HCT116 (cell line): ENCODE results near the gene ADAT3.

Experiments
- CEBPB ChIP-seq: IDR thresholded peaks from 2 replicates; pipeline ENCODE4 v1.6.1; 2012; ENCODE audit warnings: low read depth
- EGR1 ChIP-seq: IDR thresholded peaks from 2 replicates; pipeline ENCODE4 v1.6.1; 2012; ENCODE audit warnings: low read depth
- ELF1 ChIP-seq: IDR thresholded peaks from 2 replicates; pipeline ENCODE4 v1.6.1; 2012; ENCODE audit warnings: low read depth, borderline replicate concordance
- EZH2 ChIP-seq: fragments of 200-600 bp; sonication (generic); IDR thresholded peaks from 2 replicates; pipeline ENCODE4 v1.6.1; 2017; ENCODE audit warnings: antibody characterized with exemption, mixed run types
- FOSL1 ChIP-seq: IDR thresholded peaks from 2 replicates; pipeline ENCODE4 v1.6.1; 2012; ENCODE audit warnings: low read depth
- POLR2A ChIP-seq: IDR thresholded peaks from 2 replicates; pipeline ENCODE4 v1.7.0; 2011; ENCODE audit warnings: borderline replicate concordance; ENCODE audit not compliant: insufficient read depth, insufficient read length; ENCODE audit errors: extremely low read depth
- POLR2AphosphoS5 ChIP-seq: IDR thresholded peaks from 2 replicates; pipeline ENCODE4 v1.6.1; 2011; ENCODE audit warnings: mild to moderate bottlenecking, low read depth, low read length, moderate library complexity
- RAD21 ChIP-seq: IDR thresholded peaks from 2 replicates; pipeline ENCODE4 v1.6.1; 2012; ENCODE audit warnings: low read depth, mild to moderate bottlenecking
- YY1 ChIP-seq: IDR thresholded peaks from 2 replicates; pipeline ENCODE4 v1.6.1; 2011; ENCODE audit warnings: low read length, low read depth, moderate library complexity, mild to moderate bottlenecking; ENCODE audit not compliant: insufficient replicate concordance; ENCODE audit errors: extremely low read depth
- ZFX ChIP-seq: fragments of 450-650 bp; IDR thresholded peaks from 2 replicates; pipeline ENCODE4 v1.6.1; 2017
- TF ChIP-seq, protein P1 (sequence below), 3 experiments: fragments of 200-600 bp in 1 of 3; sonication (generic) in 1 of 3; IDR thresholded peaks in 2 of 3; conservative IDR thresholded peaks in 1 of 3; 2 replicates each; pipeline ENCODE4 v1.5.1; 2012 to 2017; ENCODE audit warnings: low read depth in 2 of 3, low read length in 2 of 3, antibody characterized with exemption in 1 of 3, borderline replicate concordance in 1 of 3, control low read depth in 1 of 3, mild to moderate bottlenecking in 1 of 3, mixed read lengths in 1 of 3, mixed run types in 1 of 3, moderate library complexity in 1 of 3; ENCODE audit not compliant: insufficient read depth in 1 of 3
- TF ChIP-seq, protein P2 (sequence below): IDR thresholded peaks from 2 replicates; pipeline ENCODE4 v1.6.1; 2012

DNA sequence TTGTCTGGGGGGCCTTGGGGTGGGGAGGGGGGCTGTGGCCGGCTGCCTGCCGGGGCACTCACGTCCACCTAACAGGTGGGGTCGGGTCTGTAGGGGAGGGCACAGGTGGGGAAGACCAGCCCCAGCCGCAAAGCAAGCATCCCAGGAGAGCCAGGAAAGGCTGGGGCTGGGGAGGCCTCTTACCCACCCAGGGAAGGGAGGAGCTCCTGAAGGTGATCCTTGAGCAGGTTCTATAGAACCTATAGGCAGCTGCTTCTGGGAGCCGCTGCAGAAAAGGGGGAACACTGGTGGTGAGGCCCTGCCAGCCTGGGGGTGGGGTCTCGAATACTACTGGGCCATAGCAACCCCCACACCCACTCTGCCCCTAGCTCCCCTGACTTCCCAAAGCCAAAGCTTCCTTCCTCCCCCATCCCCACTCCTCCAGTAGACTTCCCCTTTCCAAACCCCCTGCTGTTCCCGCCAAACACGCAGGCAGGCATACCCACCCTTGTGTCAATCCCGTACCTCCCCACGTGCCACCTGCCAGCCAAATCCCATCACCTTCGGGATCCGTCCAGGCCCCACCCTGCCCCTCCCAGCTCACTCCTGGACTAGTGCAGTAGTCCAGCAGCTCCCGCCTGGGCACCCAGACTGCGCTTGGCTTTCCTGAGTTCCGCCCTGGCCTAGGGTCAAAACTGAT, 47.4 kb upstream of the ADAT3 start:
- TF ChIP-seq, protein P1, sequence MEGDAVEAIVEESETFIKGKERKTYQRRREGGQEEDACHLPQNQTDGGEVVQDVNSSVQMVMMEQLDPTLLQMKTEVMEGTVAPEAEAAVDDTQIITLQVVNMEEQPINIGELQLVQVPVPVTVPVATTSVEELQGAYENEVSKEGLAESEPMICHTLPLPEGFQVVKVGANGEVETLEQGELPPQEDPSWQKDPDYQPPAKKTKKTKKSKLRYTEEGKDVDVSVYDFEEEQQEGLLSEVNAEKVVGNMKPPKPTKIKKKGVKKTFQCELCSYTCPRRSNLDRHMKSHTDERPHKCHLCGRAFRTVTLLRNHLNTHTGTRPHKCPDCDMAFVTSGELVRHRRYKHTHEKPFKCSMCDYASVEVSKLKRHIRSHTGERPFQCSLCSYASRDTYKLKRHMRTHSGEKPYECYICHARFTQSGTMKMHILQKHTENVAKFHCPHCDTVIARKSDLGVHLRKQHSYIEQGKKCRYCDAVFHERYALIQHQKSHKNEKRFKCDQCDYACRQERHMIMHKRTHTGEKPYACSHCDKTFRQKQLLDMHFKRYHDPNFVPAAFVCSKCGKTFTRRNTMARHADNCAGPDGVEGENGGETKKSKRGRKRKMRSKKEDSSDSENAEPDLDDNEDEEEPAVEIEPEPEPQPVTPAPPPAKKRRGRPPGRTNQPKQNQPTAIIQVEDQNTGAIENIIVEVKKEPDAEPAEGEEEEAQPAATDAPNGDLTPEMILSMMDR (IDR thresholded peaks at IDR 0.05 in 2 of 3, conservative IDR thresholded peaks at IDR 0.05 in 1 of 3; ENCODE audit: borderline replicate concordance in 1 of 3, insufficient read depth in 1 of 3, low read depth in 2 of 3, low read length in 2 of 3), result no peak
- no peak for TF ChIP-seq POLR2A
- no peak for TF ChIP-seq ZFX
- TF ChIP-seq ELF1, result no peak
- TF ChIP-seq CEBPB, result no peak
- no peak for TF ChIP-seq FOSL1
- no peak for TF ChIP-seq EGR1
- TF ChIP-seq POLR2AphosphoS5, result no peak
- TF ChIP-seq EZH2, result no peak
- TF ChIP-seq, protein P2, sequence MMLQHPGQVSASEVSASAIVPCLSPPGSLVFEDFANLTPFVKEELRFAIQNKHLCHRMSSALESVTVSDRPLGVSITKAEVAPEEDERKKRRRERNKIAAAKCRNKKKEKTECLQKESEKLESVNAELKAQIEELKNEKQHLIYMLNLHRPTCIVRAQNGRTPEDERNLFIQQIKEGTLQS, result no peak
- TF ChIP-seq RAD21, result no peak
- no peak for TF ChIP-seq YY1
